PFSK-1 (cell line): ENCODE data around the gene SEC23A. TPM values are rescaled to one million over a fixed set of nuclear protein-coding genes. Genes with fewer than 3 reads are reported as not detected.

Experiments
- FOXP2 ChIP-seq: optimal IDR thresholded peaks from 2 replicates; pipeline ENCODE3; 2011; ENCODE audit warnings: borderline replicate concordance, control low read depth, inconsistent platforms; ENCODE audit not compliant: insufficient read depth; ENCODE audit errors: extremely low read length, extremely low read depth
- POLR2AphosphoS5 ChIP-seq: IDR thresholded peaks from 2 replicates; pipeline ENCODE4 v1.6.1; 2012; ENCODE audit warnings: low read depth, mild to moderate bottlenecking, control low read depth, low read length, moderate library complexity
- SIN3A ChIP-seq: IDR thresholded peaks from 2 replicates; pipeline ENCODE4 v1.6.1; 2012; ENCODE audit warnings: mild to moderate bottlenecking, low read length, moderate library complexity, borderline replicate concordance; ENCODE audit not compliant: insufficient read depth
- TAF1 ChIP-seq: IDR thresholded peaks from 2 replicates; pipeline ENCODE4 v1.6.1; 2012; ENCODE audit warnings: low read length, control low read depth, borderline replicate concordance; ENCODE audit not compliant: insufficient read depth
- polyA plus RNA-seq: library from polyadenylated mRNA; unstranded; fragments of >200 nt; gene quantifications from one replicate; pipeline ENCODE4 v1.2.1, GENCODE V29; 2012; ENCODE audit warnings: low read depth, missing spikeins; ENCODE audit not compliant: insufficient read length
- TF ChIP-seq, protein P1 (sequence below), 2 experiments: IDR thresholded peaks; 2 replicates each; pipeline versions ENCODE4 v1.6.1 to v1.8.0; 2011 to 2012; ENCODE audit warnings: low read depth in 2 of 2, low read length in 2 of 2, control low read depth in 1 of 2, inconsistent platforms in 1 of 2, mild to moderate bottlenecking in 1 of 2, moderate library complexity in 1 of 2; ENCODE audit not compliant: insufficient read depth in 1 of 2

The SEC23A gene
- 27.7 TPM for polyA plus RNA-seq

DNA sequence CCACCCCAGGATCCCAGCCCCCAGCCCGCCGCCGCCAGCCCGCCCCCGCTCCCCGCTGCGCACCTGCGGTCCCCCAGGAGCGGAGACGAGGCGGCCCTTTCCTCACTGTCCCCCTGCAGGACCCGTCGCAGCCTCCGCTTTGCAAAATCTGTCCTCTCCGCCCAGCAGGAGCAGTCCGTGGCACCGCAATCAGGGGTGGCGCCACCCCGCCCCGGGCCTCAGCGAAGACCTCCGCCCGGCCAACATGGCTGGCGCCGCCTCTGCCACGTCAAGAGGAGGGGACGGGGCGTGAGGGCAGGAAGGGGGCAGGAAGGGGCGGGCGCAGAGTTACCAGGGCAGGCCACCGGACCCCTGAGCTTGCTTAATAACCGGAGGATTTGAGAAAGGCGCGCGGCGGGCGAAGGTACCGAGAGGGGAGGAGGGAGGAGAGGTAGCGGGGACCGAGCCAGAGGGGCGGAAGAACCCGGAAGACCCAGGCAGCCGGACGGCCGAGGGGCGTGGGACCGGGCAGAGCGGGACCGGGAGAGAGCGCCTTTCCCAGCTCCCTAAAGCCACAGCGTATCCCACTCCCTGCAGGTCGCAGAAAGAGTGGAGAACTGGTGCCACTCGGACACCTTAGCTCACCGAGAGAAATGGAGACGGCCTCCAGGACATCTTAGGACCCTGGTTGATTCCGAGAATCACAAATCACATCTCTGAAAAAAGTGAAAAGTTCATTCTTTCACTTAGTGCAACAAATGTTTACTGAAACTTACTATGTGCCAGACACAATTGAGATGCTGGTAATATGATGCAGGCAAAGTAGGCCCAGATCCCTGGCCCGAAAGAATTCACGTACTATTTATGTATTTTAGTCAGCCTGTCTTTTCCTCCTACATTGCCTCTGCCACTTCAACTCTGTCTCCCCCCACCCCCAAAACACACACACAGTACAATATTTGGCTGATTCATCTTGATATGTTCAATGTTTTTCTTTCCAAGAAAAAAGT lies at the start of gene SEC23A:
Gene SEC23A, minus strand, starts transcription at position 267 of the 989 bp plus-strand sequence. CDS start 7,117 bp downstream, outside the sequence.
- peak; percentile 52 for TF ChIP-seq FOXP2
- peak; percentile 53; the same call in 1 of the 2 replicates for TF ChIP-seq TAF1
- no peak for TF ChIP-seq SIN3A
- TF ChIP-seq POLR2AphosphoS5: peak; percentile 79

DNA sequence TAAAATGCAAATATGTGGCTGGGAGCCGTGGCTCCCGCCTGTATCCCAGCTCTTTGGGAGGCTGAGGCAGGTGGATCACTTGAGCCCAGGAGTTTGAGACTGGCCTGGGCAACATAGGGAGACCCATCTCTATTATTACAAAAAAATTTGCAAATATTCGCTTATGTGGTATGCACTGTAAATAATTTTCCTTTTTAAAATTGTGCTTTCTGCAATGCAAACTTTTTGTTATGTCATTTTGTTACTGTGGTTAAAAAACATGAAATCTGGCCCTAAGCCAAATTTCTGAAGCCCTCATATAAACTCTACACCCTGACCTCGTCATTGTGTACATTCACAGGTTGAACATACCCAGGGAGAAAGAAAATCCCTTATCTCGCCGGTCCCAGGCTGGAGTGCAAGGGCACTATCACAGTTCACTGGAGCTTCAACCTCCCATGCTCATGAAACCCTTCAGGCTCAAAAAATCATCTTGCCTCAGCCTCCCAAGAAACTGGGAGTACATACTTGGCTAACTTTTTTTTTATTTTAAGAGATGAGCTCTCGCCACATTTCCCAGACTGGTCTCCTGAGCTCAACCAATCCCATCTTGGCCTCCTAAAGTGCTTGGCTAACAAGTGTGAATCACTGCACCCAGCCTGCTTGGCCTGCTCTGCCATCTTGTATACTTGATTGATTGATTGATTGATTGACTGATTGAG lies 42.4 kb upstream of the SEC23A start:
- TF ChIP-seq SIN3A (no peak), POLR2AphosphoS5 (no peak), FOXP2 (no peak), TAF1 (no peak)
- TF ChIP-seq, protein P1, sequence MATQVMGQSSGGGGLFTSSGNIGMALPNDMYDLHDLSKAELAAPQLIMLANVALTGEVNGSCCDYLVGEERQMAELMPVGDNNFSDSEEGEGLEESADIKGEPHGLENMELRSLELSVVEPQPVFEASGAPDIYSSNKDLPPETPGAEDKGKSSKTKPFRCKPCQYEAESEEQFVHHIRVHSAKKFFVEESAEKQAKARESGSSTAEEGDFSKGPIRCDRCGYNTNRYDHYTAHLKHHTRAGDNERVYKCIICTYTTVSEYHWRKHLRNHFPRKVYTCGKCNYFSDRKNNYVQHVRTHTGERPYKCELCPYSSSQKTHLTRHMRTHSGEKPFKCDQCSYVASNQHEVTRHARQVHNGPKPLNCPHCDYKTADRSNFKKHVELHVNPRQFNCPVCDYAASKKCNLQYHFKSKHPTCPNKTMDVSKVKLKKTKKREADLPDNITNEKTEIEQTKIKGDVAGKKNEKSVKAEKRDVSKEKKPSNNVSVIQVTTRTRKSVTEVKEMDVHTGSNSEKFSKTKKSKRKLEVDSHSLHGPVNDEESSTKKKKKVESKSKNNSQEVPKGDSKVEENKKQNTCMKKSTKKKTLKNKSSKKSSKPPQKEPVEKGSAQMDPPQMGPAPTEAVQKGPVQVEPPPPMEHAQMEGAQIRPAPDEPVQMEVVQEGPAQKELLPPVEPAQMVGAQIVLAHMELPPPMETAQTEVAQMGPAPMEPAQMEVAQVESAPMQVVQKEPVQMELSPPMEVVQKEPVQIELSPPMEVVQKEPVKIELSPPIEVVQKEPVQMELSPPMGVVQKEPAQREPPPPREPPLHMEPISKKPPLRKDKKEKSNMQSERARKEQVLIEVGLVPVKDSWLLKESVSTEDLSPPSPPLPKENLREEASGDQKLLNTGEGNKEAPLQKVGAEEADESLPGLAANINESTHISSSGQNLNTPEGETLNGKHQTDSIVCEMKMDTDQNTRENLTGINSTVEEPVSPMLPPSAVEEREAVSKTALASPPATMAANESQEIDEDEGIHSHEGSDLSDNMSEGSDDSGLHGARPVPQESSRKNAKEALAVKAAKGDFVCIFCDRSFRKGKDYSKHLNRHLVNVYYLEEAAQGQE (IDR thresholded peaks at IDR 0.05; ENCODE audit: insufficient read depth in 1 of 2, low read depth in 2 of 2, low read length in 2 of 2): no peak

DNA sequence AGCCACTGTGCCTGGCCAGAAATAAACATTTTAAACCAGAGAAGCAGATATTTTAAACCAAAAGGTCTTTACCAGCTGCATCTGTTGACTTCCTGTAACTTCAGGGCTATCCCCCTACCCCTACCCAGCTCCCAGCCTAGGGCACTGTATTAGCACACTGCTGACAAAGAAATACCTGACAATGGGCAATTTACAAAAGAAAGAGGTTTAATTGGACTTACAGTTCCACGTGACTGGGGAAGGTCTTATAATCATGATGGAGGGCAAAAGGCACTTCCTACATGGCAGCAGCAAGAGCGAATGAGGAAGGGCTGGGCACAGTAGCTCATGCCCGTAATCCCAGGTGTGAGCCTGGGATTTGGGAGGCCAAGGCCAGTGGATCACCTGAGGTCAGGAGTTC lies 37.1 kb upstream of the SEC23A start:
- TF ChIP-seq SIN3A (no peak), POLR2AphosphoS5 (no peak), TAF1 (no peak)
- TF ChIP-seq, protein P1 (IDR thresholded peaks at IDR 0.05; ENCODE audit: insufficient read depth in 1 of 2, low read depth in 2 of 2, low read length in 2 of 2): no peak

GRCh38 chr14:39138440-39138839 lies 35.4 kb upstream of the SEC23A start:
- TF ChIP-seq POLR2AphosphoS5: no peak
- TF ChIP-seq SIN3A: no peak
- no peak for TF ChIP-seq FOXP2
- no peak for TF ChIP-seq TAF1
- TF ChIP-seq, protein P1 (IDR thresholded peaks at IDR 0.05; ENCODE audit: insufficient read depth in 1 of 2, low read depth in 2 of 2, low read length in 2 of 2): no peak
